Measurements from ENCODE around the gene OXSR1. TPM values are rescaled to one million over a fixed set of nuclear protein-coding genes. Genes with fewer than 3 reads are reported as not detected.

Gene OXSR1
- total RNA-seq, 1 donor from 2014 or later = 32.7 TPM

GRCh38 chr3:38214560-38214959 is 49.2 kb downstream of the OXSR1 start:
- Histone ChIP-seq H3K27me3 (no peaks in the 10 kb centered on the region), H3K4me1 (no peaks in the 10 kb centered on the region), H3K9me3 (no peaks in the 10 kb centered on the region), H3K27ac (no peak overlapping the region), H3K4me3 (no peak overlapping the region), H3K36me3 (peaks cover 16% of the 10 kb centered on the region)
- no peak for DNase-seq
- TF ChIP-seq CTCF (IDR thresholded peaks at IDR 0.05) = no peak
- intact Hi-C loops (cut with DNase I) = no loop called here
- ATAC-seq = no peak

- Histone ChIP-seq H3K36me3 (peaks cover 29% of the 10 kb centered on the region), H3K4me1 (no peaks in the 10 kb centered on the region), H3K4me3 (no peak overlapping the region), H3K27me3 (no peaks in the 10 kb centered on the region), H3K27ac (no peak overlapping the region), H3K9me3 (no peaks in the 10 kb centered on the region)
- ATAC-seq (no peak), DNase-seq (no peak)
- intact Hi-C loops (cut with DNase I) = no loop called here
- no peak for TF ChIP-seq CTCF (IDR thresholded peaks at IDR 0.05)
Observed at GRCh38 chr3:38219609-38220197, 54.4 kb downstream of the OXSR1 start.

GRCh38 chr3:38221005-38221404 is 55.7 kb downstream of the OXSR1 start:
- H3K9me3 ChIP-seq = no peaks in the 10 kb centered on the region
- TF ChIP-seq CTCF (IDR thresholded peaks at IDR 0.05) = no peak

GRCh38 chr3:38222032-38222634 is 56.8 kb downstream of the OXSR1 start:
- Histone ChIP-seq H3K4me1 (no peaks in the 10 kb centered on the region), H3K27ac (no peak overlapping the region), H3K27me3 (no peaks in the 10 kb centered on the region), H3K36me3 (peaks cover 38% of the 10 kb centered on the region), H3K9me3 (no peaks in the 10 kb centered on the region), H3K4me3 (no peak overlapping the region)
- intact Hi-C loops (cut with DNase I) = no loop called here
- no peak for ATAC-seq
- TF ChIP-seq CTCF (IDR thresholded peaks at IDR 0.05) = no peak
- no peak for DNase-seq

More at GRCh38 chr3:38221005-38221404, 55.7 kb downstream of the OXSR1 start:
- intact Hi-C loops (cut with DNase I) = no loop called here
- no peak overlapping the region for H3K4me3 ChIP-seq
- H3K27me3 ChIP-seq = no peaks in the 10 kb centered on the region
- DNase-seq (no peak), ATAC-seq (no peak)
- no peak overlapping the region for H3K27ac ChIP-seq
- no peaks in the 10 kb centered on the region for H3K4me1 ChIP-seq
- H3K36me3 ChIP-seq = peaks cover 41% of the 10 kb centered on the region

DNA sequence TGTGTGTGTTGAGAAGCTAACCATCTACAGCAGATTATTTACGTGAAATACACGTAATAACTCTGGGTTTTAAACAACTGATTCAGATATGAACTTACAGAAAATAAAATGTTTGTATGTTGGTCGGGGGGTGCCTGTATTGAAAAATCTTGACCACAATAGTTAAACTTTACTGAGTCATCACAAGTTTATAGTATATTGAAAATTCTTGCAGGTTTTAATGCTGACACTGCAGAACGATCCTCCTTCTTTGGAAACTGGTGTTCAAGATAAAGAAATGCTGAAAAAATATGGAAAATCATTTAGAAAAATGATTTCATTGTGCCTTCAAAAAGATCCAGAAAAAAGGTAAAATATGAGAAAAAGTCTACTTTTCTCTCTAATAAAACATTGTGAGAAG is 59.0 kb downstream of the OXSR1 start:
- no peak overlapping the region for H3K27ac ChIP-seq
- H3K4me1 ChIP-seq = no peaks in the 10 kb centered on the region
- intact Hi-C loops (cut with DNase I) = no loop called here
- peaks cover 36% of the 10 kb centered on the region for H3K36me3 ChIP-seq
- no peaks in the 10 kb centered on the region for H3K27me3 ChIP-seq
- TF ChIP-seq CTCF (IDR thresholded peaks at IDR 0.05) = no peak
- no peaks in the 10 kb centered on the region for H3K9me3 ChIP-seq
- DNase-seq (no peak), ATAC-seq (no peak)
- H3K4me3 ChIP-seq = no peak overlapping the region
